NCI-H1436 (cell line): Measurements from ENCODE around the gene GUCA1C.

Source experiments
- DNase-seq: peaks from one replicate; lab custom pipeline; 2025; lab: John Stamatoyannopoulos, UW

The GUCA1C gene

GRCh38 chr3:108907194-108907593 is 46.5 kb downstream of the GUCA1C start:
- no peak for DNase-seq

GRCh38 chr3:108899530-108899929 is 54.1 kb downstream of the GUCA1C start:
- peak; percentile 39 for DNase-seq

GRCh38 chr3:108897883-108898282 is 55.8 kb downstream of the GUCA1C start:
- DNase-seq = no peak

- no peak for DNase-seq
Observed at GRCh38 chr3:108894981-108895380, 58.7 kb downstream of the GUCA1C start.

- no peak for DNase-seq
Observed at GRCh38 chr3:108891833-108892232, 61.8 kb downstream of the GUCA1C start.

- DNase-seq = no peak
Observed at GRCh38 chr3:108887777-108888176, 65.9 kb downstream of the GUCA1C start.

- DNase-seq = no peak
Observed at GRCh38 chr3:108887121-108887520, 66.6 kb downstream of the GUCA1C start.

GRCh38 chr3:108883373-108883772 is 70.3 kb downstream of the GUCA1C start:
- DNase-seq = no peak

GRCh38 chr3:108882762-108883161 is 70.9 kb downstream of the GUCA1C start:
- no peak for DNase-seq

- DNase-seq = no peak
Observed at GRCh38 chr3:108879915-108880314, 73.8 kb downstream of the GUCA1C start.

- DNase-seq = no peak
Observed at GRCh38 chr3:108877901-108878300, 75.8 kb downstream of the GUCA1C start.

GRCh38 chr3:108863799-108864135 is 89.9 kb downstream of the GUCA1C start:
- no peak for DNase-seq

GRCh38 chr3:108862865-108863798 is 90.5 kb downstream of the GUCA1C start:
- DNase-seq = no peak

GRCh38 chr3:108861401-108861800 is 92.3 kb downstream of the GUCA1C start:
- DNase-seq = no peak
